T-helper 2 cell treated with Interferon-gamma antibody and Interleukin-4, amounts not matched to agents 5 μg/mL and 100 μg/mL, for 36 hours (primary cell): Measurements from ENCODE around the gene PARP2.
"Not testable (repeated sequence)": the region's sequence is repeated elsewhere in the genome, so short reads cannot be mapped to it uniquely, and the experiment has no call there.

Experiments
- DNase-seq: peaks from one replicate; pipeline ENCODE4 v3.0.0; 2021; ENCODE audit warnings: low spot score
- H3K27ac Mint-ChIP-seq: one replicate; pipeline ENCODE4 v1.8.0; 2021; ENCODE audit warnings: mild to moderate bottlenecking, mixed read lengths
- H3K27me3 Mint-ChIP-seq: one replicate; pipeline ENCODE4 v1.8.0; 2021; ENCODE audit warnings: low read depth, mixed read lengths
- H3K36me3 Mint-ChIP-seq: one replicate; pipeline ENCODE4 v1.8.0; 2021; ENCODE audit warnings: low read depth, mixed read lengths
- H3K4me1 Mint-ChIP-seq: one replicate; pipeline ENCODE4 v1.8.0; 2021; ENCODE audit warnings: low read depth, mixed read lengths
- H3K4me3 Mint-ChIP-seq: one replicate; pipeline ENCODE4 v1.8.0; 2022; ENCODE audit warnings: mild to moderate bottlenecking, moderate library complexity, mixed read lengths
- H3K9me3 Mint-ChIP-seq: one replicate; pipeline ENCODE4 v1.8.0; 2021; ENCODE audit warnings: mixed read lengths

The PARP2 gene

GRCh38 chr14:20332788-20333493 is 10.5 kb upstream of the PARP2 start, which contains the start of gene CCNB1IP1:
TSS of gene CCNB1IP1 (minus strand) at chr14:20333279. CDS start at chr14:20316523, 16,756 bp downstream.
- peak within 1 kb of the TSS; percentile 91 for H3K27ac Mint-ChIP-seq
- H3K4me1 Mint-ChIP-seq: peaks cover 33% of the 10 kb centered on the region
- no peaks in the 10 kb centered on the region for H3K9me3 Mint-ChIP-seq
- DNase-seq: peak; percentile 57
- H3K4me3 Mint-ChIP-seq: peak within 1 kb of the TSS; percentile 97
- peaks cover 4% of the 10 kb centered on the region for H3K27me3 Mint-ChIP-seq
- peaks cover 6% of the 10 kb centered on the region for H3K36me3 Mint-ChIP-seq

DNA sequence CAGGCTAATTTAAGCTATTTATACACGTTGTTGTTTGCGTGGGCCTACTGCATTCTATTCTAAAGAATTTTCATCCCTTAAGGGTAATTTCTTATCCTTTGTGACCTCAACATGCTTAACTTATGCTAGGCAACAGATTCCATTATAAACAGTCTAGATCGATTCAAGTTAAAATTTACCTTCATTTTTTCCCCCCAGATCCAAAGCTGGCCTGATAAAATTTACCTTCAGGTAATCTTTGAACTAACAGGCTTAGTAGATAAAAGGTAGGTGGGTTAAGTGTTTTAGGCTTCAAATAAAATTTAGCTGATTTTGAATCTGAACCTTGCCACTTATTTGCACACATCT is 10.0 kb upstream of the PARP2 start:
- Mint-ChIP-seq H3K9me3 (no peaks in the 10 kb centered on the region), H3K27ac (peak overlapping the region; percentile 91), H3K4me3 (peak overlapping the region; percentile 97), H3K4me1 (peaks cover 30% of the 10 kb centered on the region), H3K27me3 (peaks cover 4% of the 10 kb centered on the region), H3K36me3 (peaks cover 6% of the 10 kb centered on the region)
- no peak for DNase-seq

DNA sequence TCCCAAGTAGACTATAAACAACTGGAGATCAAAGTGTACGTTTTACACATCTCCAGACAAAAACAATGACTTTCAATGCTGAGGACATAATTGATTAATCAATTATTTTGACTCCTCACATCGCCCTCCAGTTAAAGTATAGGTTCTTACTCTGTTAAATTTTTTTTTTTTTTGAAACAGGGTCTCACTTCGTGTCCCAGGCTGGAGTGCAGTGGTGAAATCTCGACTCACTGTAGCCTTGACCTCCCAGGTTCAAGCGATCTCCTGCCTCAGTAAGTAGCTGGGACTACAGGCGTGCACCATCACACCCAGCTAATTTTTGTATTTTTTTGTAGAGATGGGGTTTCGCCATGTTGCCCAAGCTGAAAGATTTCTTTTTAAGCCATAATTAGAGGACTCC is 9.4 kb upstream of the PARP2 start:
- H3K27ac Mint-ChIP-seq: no peak overlapping the region
- no peak overlapping the region for H3K4me3 Mint-ChIP-seq
- H3K36me3 Mint-ChIP-seq: peaks cover 6% of the 10 kb centered on the region
- H3K27me3 Mint-ChIP-seq: peaks cover 6% of the 10 kb centered on the region
- peaks cover 25% of the 10 kb centered on the region for H3K4me1 Mint-ChIP-seq
- no peaks in the 10 kb centered on the region for H3K9me3 Mint-ChIP-seq
- no peak for DNase-seq

GRCh38 chr14:20341032-20341431 is 2.4 kb upstream of the PARP2 start:
- H3K4me3 Mint-ChIP-seq, H3K27ac Mint-ChIP-seq, H3K27me3 Mint-ChIP-seq, H3K9me3 Mint-ChIP-seq, DNase-seq: not testable (repeated sequence)
- peaks cover 12% of the 10 kb centered on the region for H3K4me1 Mint-ChIP-seq
- peaks cover 10% of the 10 kb centered on the region for H3K36me3 Mint-ChIP-seq

DNA sequence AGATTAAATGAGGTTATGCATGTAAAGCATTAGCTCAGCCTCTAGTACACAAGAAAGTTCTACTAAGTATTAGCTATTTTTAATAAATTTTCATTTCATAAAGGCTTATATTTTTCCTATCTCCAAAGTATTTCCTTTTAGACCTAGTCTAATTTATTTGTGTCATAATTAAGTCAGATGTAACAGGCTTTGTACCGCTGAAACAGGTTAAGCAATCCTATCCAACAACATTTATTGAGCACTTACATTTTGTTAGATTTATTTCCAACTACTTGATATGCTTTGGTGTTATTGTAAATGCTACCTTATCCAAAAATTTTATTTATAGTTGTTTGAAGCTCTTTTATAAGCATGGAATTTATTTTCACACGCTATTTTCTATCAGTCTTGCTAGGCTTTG is 1.8 kb upstream of the PARP2 start:
- no peak overlapping the region for H3K27ac Mint-ChIP-seq
- no peak overlapping the region for H3K4me3 Mint-ChIP-seq
- no peak for DNase-seq
- H3K27me3 Mint-ChIP-seq: peaks cover 7% of the 10 kb centered on the region
- H3K4me1 Mint-ChIP-seq: peaks cover 12% of the 10 kb centered on the region
- no peaks in the 10 kb centered on the region for H3K9me3 Mint-ChIP-seq
- peaks cover 14% of the 10 kb centered on the region for H3K36me3 Mint-ChIP-seq

DNA sequence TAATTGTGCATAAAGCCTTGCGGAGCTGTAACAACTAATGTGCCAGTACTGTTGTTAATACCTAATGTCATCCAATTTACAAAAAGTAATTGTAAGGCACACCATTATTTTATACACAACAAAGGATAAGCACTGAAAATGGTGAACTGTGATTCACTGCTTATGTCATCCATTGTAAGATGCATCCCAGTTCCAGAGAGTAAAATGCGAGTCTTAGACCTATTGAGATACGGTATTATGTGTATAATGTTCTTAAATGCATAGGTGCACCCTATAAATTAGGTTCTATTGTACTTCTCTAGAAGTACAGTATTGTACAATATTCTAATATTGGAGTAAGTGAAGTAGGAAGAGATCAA is 406 bp downstream of the PARP2 start:
- no peaks in the 10 kb centered on the region for H3K9me3 Mint-ChIP-seq
- peaks cover 3% of the 10 kb centered on the region for H3K27me3 Mint-ChIP-seq
- peaks cover 12% of the 10 kb centered on the region for H3K4me1 Mint-ChIP-seq
- DNase-seq: no peak
- peaks cover 22% of the 10 kb centered on the region for H3K36me3 Mint-ChIP-seq
- H3K27ac Mint-ChIP-seq: peak overlapping the region; percentile 99
- peak overlapping the region; percentile 96 for H3K4me3 Mint-ChIP-seq

DNA sequence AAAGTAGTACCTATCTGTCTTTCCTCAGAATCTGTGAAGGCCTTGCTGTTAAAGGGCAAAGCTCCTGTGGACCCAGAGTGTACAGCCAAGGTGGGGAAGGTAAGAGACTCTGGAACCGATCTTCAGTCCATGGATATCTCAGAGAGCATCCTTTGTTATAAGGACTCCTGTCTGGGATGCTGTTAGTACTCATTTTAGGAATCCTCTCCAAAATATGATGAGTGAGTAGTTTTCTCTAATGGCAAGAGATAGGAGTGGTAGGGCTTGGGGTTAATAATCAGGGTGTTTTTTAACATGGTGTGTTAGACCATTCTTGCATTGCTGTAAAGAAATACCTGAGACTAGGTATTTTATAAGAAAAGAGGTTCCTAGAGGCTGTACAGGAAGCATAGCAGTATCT is 1.9 kb downstream of the PARP2 start:
- Mint-ChIP-seq H3K9me3 (no peaks in the 10 kb centered on the region), H3K36me3 (peaks cover 30% of the 10 kb centered on the region), H3K27me3 (no peaks in the 10 kb centered on the region), H3K4me1 (peaks cover 12% of the 10 kb centered on the region), H3K4me3 (no peak overlapping the region), H3K27ac (no peak overlapping the region)
- no peak for DNase-seq

GRCh38 chr14:20346713-20347112 is 3.3 kb downstream of the PARP2 start:
- Mint-ChIP-seq H3K4me1 (peaks cover 12% of the 10 kb centered on the region), H3K9me3 (no peaks in the 10 kb centered on the region), H3K36me3 (peaks cover 40% of the 10 kb centered on the region), H3K27ac (no peak overlapping the region), H3K27me3 (no peaks in the 10 kb centered on the region), H3K4me3 (no peak overlapping the region)
- no peak for DNase-seq

DNA sequence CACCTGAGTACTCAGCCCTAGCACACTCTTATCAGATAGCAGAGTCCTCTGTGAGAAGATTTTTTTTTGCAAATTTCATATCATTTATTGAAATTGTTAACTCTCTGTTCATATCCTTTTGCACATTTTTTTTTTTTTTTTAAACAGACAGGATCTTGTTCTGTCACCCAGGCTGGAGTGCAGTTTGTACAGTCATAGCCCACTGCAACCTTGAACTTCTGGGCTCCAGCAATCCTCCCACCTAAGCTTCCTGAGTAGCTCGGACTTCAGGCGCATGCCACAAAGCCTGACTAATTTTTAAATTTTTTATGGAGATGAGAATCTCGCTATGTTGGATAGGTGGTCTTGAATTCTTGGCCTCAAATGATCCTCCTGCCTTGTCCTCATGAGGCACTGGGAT is 4.3 kb downstream of the PARP2 start:
- no peak for DNase-seq
- H3K27me3 Mint-ChIP-seq: no peaks in the 10 kb centered on the region
- H3K4me1 Mint-ChIP-seq: peaks cover 11% of the 10 kb centered on the region

GRCh38 chr14:20350282-20350681 is 6.8 kb downstream of the PARP2 start:
- Mint-ChIP-seq H3K36me3 (peaks cover 54% of the 10 kb centered on the region), H3K27ac (no peak overlapping the region), H3K27me3 (no peaks in the 10 kb centered on the region), H3K4me3 (no peak overlapping the region), H3K9me3 (no peaks in the 10 kb centered on the region), H3K4me1 (no peaks in the 10 kb centered on the region)
- DNase-seq: no peak

More for the DNA sequence above, 4.3 kb downstream of the PARP2 start:
- peaks cover 44% of the 10 kb centered on the region for H3K36me3 Mint-ChIP-seq
- no peak overlapping the region for H3K27ac Mint-ChIP-seq
- H3K9me3 Mint-ChIP-seq: no peaks in the 10 kb centered on the region
- no peak overlapping the region for H3K4me3 Mint-ChIP-seq

DNA sequence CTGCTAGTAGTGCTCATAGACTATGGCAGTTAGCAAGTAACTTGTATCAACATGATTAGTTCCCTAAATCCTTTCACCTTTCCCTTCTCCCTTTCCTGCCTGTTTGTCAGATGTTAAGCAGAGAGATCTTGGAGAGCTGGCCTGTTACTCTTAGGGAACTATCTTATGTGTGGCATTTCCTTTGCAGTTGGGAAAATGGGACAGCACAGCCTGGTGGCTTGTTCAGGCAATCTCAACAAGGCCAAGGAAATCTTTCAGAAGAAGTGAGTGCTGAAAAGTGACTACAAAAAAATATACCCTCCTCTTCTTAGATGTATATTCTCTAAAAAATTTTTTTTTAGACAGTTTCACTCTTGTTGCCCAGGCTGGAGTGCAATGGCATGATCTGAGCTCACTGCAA is 7.4 kb downstream of the PARP2 start:
- no peaks in the 10 kb centered on the region for H3K9me3 Mint-ChIP-seq
- no peaks in the 10 kb centered on the region for H3K4me1 Mint-ChIP-seq
- peaks cover 53% of the 10 kb centered on the region for H3K36me3 Mint-ChIP-seq
- no peak for DNase-seq
- no peak overlapping the region for H3K27ac Mint-ChIP-seq
- H3K27me3 Mint-ChIP-seq: no peaks in the 10 kb centered on the region
- H3K4me3 Mint-ChIP-seq: no peak overlapping the region

GRCh38 chr14:20356422-20356821 is 13.0 kb downstream of the PARP2 start:
- H3K9me3 Mint-ChIP-seq: no peaks in the 10 kb centered on the region
- H3K4me1 Mint-ChIP-seq: no peaks in the 10 kb centered on the region
- no peak overlapping the region for H3K4me3 Mint-ChIP-seq
- peaks cover 67% of the 10 kb centered on the region for H3K36me3 Mint-ChIP-seq
- no peak overlapping the region for H3K27ac Mint-ChIP-seq
- no peak for DNase-seq
- H3K27me3 Mint-ChIP-seq: no peaks in the 10 kb centered on the region

GRCh38 chr14:20358474-20358873 is 15.0 kb downstream of the PARP2 start:
- H3K9me3 Mint-ChIP-seq, H3K4me1 Mint-ChIP-seq, DNase-seq, H3K4me3 Mint-ChIP-seq, H3K27me3 Mint-ChIP-seq: not testable (repeated sequence)
- peak overlapping the region; percentile 79 for H3K27ac Mint-ChIP-seq
- H3K36me3 Mint-ChIP-seq: peaks cover 60% of the 10 kb centered on the region

GRCh38 chr14:20365928-20366327 is 22.5 kb downstream of the PARP2 start:
- H3K27ac Mint-ChIP-seq: no peak overlapping the region
- no peak for DNase-seq
- no peaks in the 10 kb centered on the region for H3K9me3 Mint-ChIP-seq
- no peak overlapping the region for H3K4me3 Mint-ChIP-seq
- peaks cover 48% of the 10 kb centered on the region for H3K36me3 Mint-ChIP-seq
- peaks cover 2% of the 10 kb centered on the region for H3K4me1 Mint-ChIP-seq
- no peaks in the 10 kb centered on the region for H3K27me3 Mint-ChIP-seq

- DNase-seq: no peak
- peaks cover 2% of the 10 kb centered on the region for H3K4me1 Mint-ChIP-seq
- no peaks in the 10 kb centered on the region for H3K9me3 Mint-ChIP-seq
- no peak overlapping the region for H3K4me3 Mint-ChIP-seq
- no peaks in the 10 kb centered on the region for H3K27me3 Mint-ChIP-seq
- peaks cover 65% of the 10 kb centered on the region for H3K36me3 Mint-ChIP-seq
- no peak overlapping the region for H3K27ac Mint-ChIP-seq
Observed at GRCh38 chr14:20372796-20373195, 29.4 kb downstream of the PARP2 start.
